Transverse colon (tissue), 4 donors: ENCODE data around the gene ZMIZ1.

Experiments used
- EP300 ChIP-seq: sonication (generic); formaldehyde crosslinking; IDR thresholded peaks from one replicate; pipeline ENCODE4 v1.6.1; 2017; ENCODE audit warnings: antibody characterized with exemption, low read depth
- POLR2A ChIP-seq: fragments of 450-650 bp; IDR thresholded peaks from one replicate; pipeline ENCODE4 v1.6.1; 2016; ENCODE audit warnings: antibody characterized with exemption, mild to moderate bottlenecking, moderate library complexity
- POLR2AphosphoS5 ChIP-seq, 3 donors: sonication (generic); formaldehyde crosslinking; IDR thresholded peaks; one replicate each; pipeline ENCODE4 v1.6.1; 2016; ENCODE audit warnings: antibody characterized with exemption in 3 of 3
- TF ChIP-seq, protein P1 (sequence below), 5 experiments: fragments of 200-600 bp in 3 of 5; fragments of 450-650 bp in 2 of 5; sonication (generic) in 3 of 5; IDR thresholded peaks; 1 replicate in 2 of 5; 2 replicates in 3 of 5; pipeline ENCODE4 v1.5.1; 2016 to 2017; ENCODE audit warnings: antibody characterized with exemption in 5 of 5, inconsistent platforms in 3 of 5, mild to moderate bottlenecking in 2 of 5, moderate library complexity in 1 of 5

GRCh38 chr10:79044036-79044632 is 24.6 kb upstream of the ZMIZ1 start:
- TF ChIP-seq POLR2AphosphoS5 (IDR thresholded peaks at IDR 0.05) (no peak), POLR2A (no peak), EP300 (no peak)
- TF ChIP-seq, protein P1, sequence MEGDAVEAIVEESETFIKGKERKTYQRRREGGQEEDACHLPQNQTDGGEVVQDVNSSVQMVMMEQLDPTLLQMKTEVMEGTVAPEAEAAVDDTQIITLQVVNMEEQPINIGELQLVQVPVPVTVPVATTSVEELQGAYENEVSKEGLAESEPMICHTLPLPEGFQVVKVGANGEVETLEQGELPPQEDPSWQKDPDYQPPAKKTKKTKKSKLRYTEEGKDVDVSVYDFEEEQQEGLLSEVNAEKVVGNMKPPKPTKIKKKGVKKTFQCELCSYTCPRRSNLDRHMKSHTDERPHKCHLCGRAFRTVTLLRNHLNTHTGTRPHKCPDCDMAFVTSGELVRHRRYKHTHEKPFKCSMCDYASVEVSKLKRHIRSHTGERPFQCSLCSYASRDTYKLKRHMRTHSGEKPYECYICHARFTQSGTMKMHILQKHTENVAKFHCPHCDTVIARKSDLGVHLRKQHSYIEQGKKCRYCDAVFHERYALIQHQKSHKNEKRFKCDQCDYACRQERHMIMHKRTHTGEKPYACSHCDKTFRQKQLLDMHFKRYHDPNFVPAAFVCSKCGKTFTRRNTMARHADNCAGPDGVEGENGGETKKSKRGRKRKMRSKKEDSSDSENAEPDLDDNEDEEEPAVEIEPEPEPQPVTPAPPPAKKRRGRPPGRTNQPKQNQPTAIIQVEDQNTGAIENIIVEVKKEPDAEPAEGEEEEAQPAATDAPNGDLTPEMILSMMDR (IDR thresholded peaks at IDR 0.05) = no peak
